Neural progenitor cell (in vitro differentiated cells): ENCODE data around the gene PLA2G3. TPM values are rescaled to one million over a fixed set of nuclear protein-coding genes. Genes with fewer than 3 reads are reported as not detected.

ENCODE experiments used
- DNase-seq: peaks from one replicate; pipeline ENCODE4 v3.0.0-alpha.2; 2016; ENCODE audit warnings: low spot score
- H2AFZ ChIP-seq: fragments of 200-600 bp; sonication (generic); replicated peaks from 2 replicates; pipeline ENCODE4 v1.6.1; 2016; ENCODE audit warnings: antibody characterized with exemption
- H3F3A ChIP-seq: fragments of 200-600 bp; sonication (generic); 2 replicates; pipeline ENCODE4 v1.6.1; 2016; ENCODE audit warnings: antibody characterized with exemption, low read depth
- H3K27ac ChIP-seq: fragments of 200-600 bp; sonication (generic); 2 replicates; pipeline ENCODE4 v1.5.1; 2016; ENCODE audit warnings: mild to moderate bottlenecking
- H3K27me3 ChIP-seq: fragments of 200-600 bp; sonication (generic); 2 replicates; pipeline ENCODE4 v1.6.1; 2016; ENCODE audit warnings: mild to moderate bottlenecking, moderate library complexity
- H3K36me3 ChIP-seq: fragments of 200-600 bp; sonication (generic); 2 replicates; pipeline ENCODE4 v1.5.1; 2016
- H3K4me1 ChIP-seq: fragments of 200-600 bp; sonication (generic); 2 replicates; pipeline ENCODE4 v1.6.1; 2016; ENCODE audit warnings: mixed run types
- H3K4me2 ChIP-seq: fragments of 200-600 bp; sonication (generic); 2 replicates; pipeline ENCODE4 v1.6.1; 2016
- H3K4me3 ChIP-seq: fragments of 200-600 bp; sonication (generic); 2 replicates; pipeline ENCODE4 v1.5.1; 2016
- H3K79me2 ChIP-seq: fragments of 200-600 bp; sonication (generic); 2 replicates; pipeline ENCODE4 v1.6.1; 2016; ENCODE audit warnings: low read depth
- H3K9ac ChIP-seq: fragments of 200-600 bp; sonication (generic); 2 replicates; pipeline ENCODE4 v1.6.1; 2016
- H3K9me3 ChIP-seq: fragments of 200-600 bp; sonication (generic); 2 replicates; pipeline ENCODE4 v1.5.1; 2016; ENCODE audit warnings: low read depth
- H4K20me1 ChIP-seq: fragments of 200-600 bp; sonication (generic); 2 replicates; pipeline ENCODE4 v1.6.1; 2016; ENCODE audit warnings: low read depth
- H3K27ac Mint-ChIP-seq: 3 replicates; pipeline ENCODE4 v1.8.0; 2021; ENCODE audit warnings: mixed read lengths
- H3K27me3 Mint-ChIP-seq: 2 replicates; pipeline ENCODE4 v1.8.0; 2022; ENCODE audit warnings: low read depth, mild to moderate bottlenecking, inconsistent platforms, moderate library complexity, mixed read lengths; ENCODE audit not compliant: insufficient read depth
- H3K36me3 Mint-ChIP-seq: 3 replicates; pipeline ENCODE4 v1.8.0; 2021; ENCODE audit warnings: mixed read lengths
- H3K4me1 Mint-ChIP-seq: 3 replicates; pipeline ENCODE4 v1.8.0; 2021; ENCODE audit warnings: mixed read lengths
- H3K4me3 Mint-ChIP-seq: 3 replicates; pipeline ENCODE4 v1.8.0; 2021; ENCODE audit warnings: mild to moderate bottlenecking, moderate library complexity, mixed read lengths
- H3K9me3 Mint-ChIP-seq: 3 replicates; pipeline ENCODE4 v1.8.0; 2020; ENCODE audit warnings: mixed read lengths
- EZH2 ChIP-seq: fragments of 200-600 bp; sonication (generic); IDR thresholded peaks from 2 replicates; pipeline ENCODE4 v1.6.1; 2017; ENCODE audit warnings: antibody characterized with exemption, mild to moderate bottlenecking, moderate library complexity
- EZH2phosphoT487 ChIP-seq: fragments of 200-600 bp; sonication (generic); IDR thresholded peaks from 2 replicates; pipeline ENCODE4 v1.6.1; 2017; ENCODE audit warnings: antibody characterized with exemption
- total RNA-seq: library from RNA; depleted of rRNA; stranded (reverse); fragments of >200 nt; gene quantifications from 2 replicates; pipeline ENCODE4 v1.2.3, GENCODE V29; 2015; ENCODE audit warnings: low replicate concordance
- TF ChIP-seq, protein P1 (sequence below): fragments of 200-600 bp; sonication (generic); IDR thresholded peaks from 2 replicates; pipeline ENCODE4 v1.5.1; 2017; ENCODE audit warnings: antibody characterized with exemption, mild to moderate bottlenecking

Gene PLA2G3
- total RNA-seq, 1 donor from 2014 or later = 0.41 TPM

DNA sequence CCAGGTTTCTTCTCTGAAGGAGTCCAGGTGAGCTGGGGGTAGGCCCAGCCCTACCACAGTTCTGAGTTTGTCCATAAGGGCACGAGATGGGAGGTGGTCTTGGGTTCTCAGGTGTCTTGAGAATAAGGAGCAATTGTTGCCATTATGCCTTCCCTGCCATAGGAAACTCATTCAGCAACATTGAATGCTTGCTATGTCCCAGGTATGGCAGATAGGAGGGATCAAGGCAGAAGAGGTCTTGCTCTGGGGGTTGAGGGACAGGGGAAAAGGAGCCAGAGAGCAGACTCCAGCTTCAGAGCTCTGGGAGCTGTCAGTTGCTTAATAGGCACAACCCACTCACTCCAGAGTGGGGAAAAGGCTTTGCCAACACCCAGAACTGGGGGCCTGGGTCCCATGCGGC is 37.2 kb downstream of the PLA2G3 start:
- Histone ChIP-seq H4K20me1 (peaks cover 12% of the 10 kb centered on the region), H2AFZ (no peak overlapping the region), H3K27me3 (peaks cover 38% of the 10 kb centered on the region), H3K79me2 (no peaks in the 10 kb centered on the region), H3K4me3 (no peak overlapping the region), H3F3A (peaks cover 5% of the 10 kb centered on the region), H3K4me2 (no peak overlapping the region), H3K36me3 (no peaks in the 10 kb centered on the region), H3K9me3 (no peaks in the 10 kb centered on the region), H3K9ac (no peak overlapping the region), H3K27ac (no peak overlapping the region), H3K4me1 (peaks cover 3% of the 10 kb centered on the region)
- no peak for TF ChIP-seq EZH2phosphoT487
- TF ChIP-seq EZH2 = no peak
- TF ChIP-seq, protein P1, sequence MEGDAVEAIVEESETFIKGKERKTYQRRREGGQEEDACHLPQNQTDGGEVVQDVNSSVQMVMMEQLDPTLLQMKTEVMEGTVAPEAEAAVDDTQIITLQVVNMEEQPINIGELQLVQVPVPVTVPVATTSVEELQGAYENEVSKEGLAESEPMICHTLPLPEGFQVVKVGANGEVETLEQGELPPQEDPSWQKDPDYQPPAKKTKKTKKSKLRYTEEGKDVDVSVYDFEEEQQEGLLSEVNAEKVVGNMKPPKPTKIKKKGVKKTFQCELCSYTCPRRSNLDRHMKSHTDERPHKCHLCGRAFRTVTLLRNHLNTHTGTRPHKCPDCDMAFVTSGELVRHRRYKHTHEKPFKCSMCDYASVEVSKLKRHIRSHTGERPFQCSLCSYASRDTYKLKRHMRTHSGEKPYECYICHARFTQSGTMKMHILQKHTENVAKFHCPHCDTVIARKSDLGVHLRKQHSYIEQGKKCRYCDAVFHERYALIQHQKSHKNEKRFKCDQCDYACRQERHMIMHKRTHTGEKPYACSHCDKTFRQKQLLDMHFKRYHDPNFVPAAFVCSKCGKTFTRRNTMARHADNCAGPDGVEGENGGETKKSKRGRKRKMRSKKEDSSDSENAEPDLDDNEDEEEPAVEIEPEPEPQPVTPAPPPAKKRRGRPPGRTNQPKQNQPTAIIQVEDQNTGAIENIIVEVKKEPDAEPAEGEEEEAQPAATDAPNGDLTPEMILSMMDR = no peak
- no peak for DNase-seq
- peak overlapping the region; percentile 25 for H3K27ac Mint-ChIP-seq
- peaks cover 14% of the 10 kb centered on the region for H3K4me1 Mint-ChIP-seq
- H3K4me3 Mint-ChIP-seq = no peak overlapping the region
- H3K27me3 Mint-ChIP-seq = peaks cover 5% of the 10 kb centered on the region
- no peaks in the 10 kb centered on the region for H3K9me3 Mint-ChIP-seq
- peaks cover 2% of the 10 kb centered on the region for H3K36me3 Mint-ChIP-seq

DNA sequence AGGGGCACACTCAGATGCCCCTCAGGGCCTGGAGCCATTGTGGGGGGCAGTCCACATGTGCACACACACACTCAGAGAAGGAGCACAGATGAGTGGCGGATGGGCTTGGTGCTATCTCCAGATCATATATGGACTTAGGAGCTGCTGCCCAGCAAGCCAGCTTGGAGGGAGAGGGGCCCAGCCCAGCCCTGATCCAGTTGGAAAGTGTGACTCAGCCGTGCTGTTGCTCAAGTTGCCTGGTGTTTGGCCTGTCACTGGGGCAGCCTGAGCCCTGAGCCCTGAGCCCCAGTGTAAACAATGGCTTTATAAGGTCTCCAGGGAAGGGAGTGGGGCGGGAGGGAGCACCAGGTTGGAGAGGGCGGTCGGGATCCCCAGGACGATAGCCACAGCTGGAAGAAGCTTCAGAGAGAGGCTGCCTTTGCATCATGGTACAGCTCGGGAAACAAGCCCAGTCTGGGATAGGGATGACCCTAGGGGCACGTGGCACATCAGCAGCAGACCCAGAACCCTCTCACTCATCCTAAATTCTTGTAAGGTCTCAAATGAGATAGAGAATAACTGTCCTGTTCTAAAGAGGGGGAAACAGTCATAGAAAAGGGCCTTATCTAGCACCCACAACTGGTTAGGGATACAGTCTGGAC is 37.7 kb downstream of the PLA2G3 start:
- Mint-ChIP-seq H3K4me3 (no peak overlapping the region), H3K27me3 (peaks cover 7% of the 10 kb centered on the region), H3K9me3 (no peaks in the 10 kb centered on the region), H3K36me3 (peaks cover 2% of the 10 kb centered on the region), H3K4me1 (peaks cover 8% of the 10 kb centered on the region), H3K27ac (peak overlapping the region; percentile 25)
- TF ChIP-seq EZH2phosphoT487 (no peak), EZH2 (no peak)
- TF ChIP-seq, protein P1 = no peak
- Histone ChIP-seq H3K27ac (no peak overlapping the region), H3K4me2 (no peak overlapping the region), H3F3A (no peaks in the 10 kb centered on the region), H3K79me2 (no peaks in the 10 kb centered on the region), H3K4me1 (peaks cover 3% of the 10 kb centered on the region), H2AFZ (no peak overlapping the region), H4K20me1 (peaks cover 12% of the 10 kb centered on the region), H3K27me3 (peaks cover 33% of the 10 kb centered on the region), H3K9me3 (no peaks in the 10 kb centered on the region), H3K36me3 (no peaks in the 10 kb centered on the region), H3K4me3 (no peak overlapping the region), H3K9ac (no peak overlapping the region)
- no peak for DNase-seq

DNA sequence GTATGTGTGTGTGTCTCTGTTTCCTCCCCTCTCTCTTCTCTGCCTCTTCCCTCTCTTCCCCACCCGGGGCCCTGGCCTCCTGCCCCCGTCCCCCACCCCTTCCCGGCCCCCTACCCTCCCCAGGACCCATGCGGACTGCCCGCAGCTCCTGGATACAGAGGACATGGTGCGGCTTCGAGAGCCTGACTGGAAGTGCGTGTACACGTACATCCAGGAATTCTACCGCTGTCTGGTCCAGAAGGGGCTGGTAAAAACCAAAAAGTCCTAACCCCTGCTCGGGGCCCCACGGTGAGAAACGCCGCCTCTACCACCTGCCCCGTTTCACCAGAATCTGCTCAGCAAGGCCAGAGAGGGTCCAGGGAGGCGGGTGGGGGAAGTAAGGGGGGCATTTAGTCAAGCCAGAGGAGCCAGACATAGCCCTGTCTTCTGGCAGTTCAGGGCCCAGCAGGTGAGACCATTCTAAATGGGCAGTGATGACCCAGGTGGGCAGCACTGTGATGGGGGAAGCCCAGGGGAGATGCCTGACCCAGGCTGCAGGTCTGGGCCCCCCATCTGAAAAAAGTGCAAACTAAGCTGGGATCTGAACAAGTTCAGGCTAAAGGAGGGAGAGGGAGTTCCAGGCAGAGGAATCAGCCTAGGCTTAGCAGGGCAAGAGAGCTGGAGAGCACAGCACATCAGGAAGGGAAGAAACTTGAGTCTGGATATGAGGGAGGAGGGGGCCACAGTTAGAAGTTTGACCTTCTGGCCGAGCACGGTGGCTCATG is 39.4 kb downstream of the PLA2G3 start:
- Mint-ChIP-seq H3K4me3 (no peak overlapping the region), H3K27me3 (peaks cover 7% of the 10 kb centered on the region)

More for the DNA sequence above, 39.4 kb downstream of the PLA2G3 start:
- Histone ChIP-seq H3K79me2 (no peaks in the 10 kb centered on the region), H3K9ac (no peak overlapping the region), H3F3A (no peaks in the 10 kb centered on the region), H3K4me1 (peaks cover 3% of the 10 kb centered on the region), H3K36me3 (no peaks in the 10 kb centered on the region), H4K20me1 (peaks cover 8% of the 10 kb centered on the region), H3K4me3 (no peak overlapping the region), H3K9me3 (no peaks in the 10 kb centered on the region), H3K27me3 (peaks cover 18% of the 10 kb centered on the region), H2AFZ (no peak overlapping the region), H3K4me2 (no peak overlapping the region), H3K27ac (no peak overlapping the region)
- no peak overlapping the region for H3K27ac Mint-ChIP-seq
- H3K36me3 Mint-ChIP-seq = peaks cover 3% of the 10 kb centered on the region
- TF ChIP-seq EZH2phosphoT487 (no peak), EZH2 (no peak)
- TF ChIP-seq, protein P1 = no peak
- no peak for DNase-seq
- H3K9me3 Mint-ChIP-seq = no peaks in the 10 kb centered on the region
- H3K4me1 Mint-ChIP-seq = peaks cover 5% of the 10 kb centered on the region
